NCI-H128 (cell line): ENCODE measurements around the gene APOL2.
"Not testable (repeated sequence)": the region's sequence is repeated elsewhere in the genome, so short reads cannot be mapped to it uniquely, and the experiment has no call there.

Experiments
- DNase-seq: peaks from one replicate; lab custom pipeline; 2025; ENCODE audit not compliant: unreplicated experiment; lab: John Stamatoyannopoulos, UW

The APOL2 gene

DNA sequence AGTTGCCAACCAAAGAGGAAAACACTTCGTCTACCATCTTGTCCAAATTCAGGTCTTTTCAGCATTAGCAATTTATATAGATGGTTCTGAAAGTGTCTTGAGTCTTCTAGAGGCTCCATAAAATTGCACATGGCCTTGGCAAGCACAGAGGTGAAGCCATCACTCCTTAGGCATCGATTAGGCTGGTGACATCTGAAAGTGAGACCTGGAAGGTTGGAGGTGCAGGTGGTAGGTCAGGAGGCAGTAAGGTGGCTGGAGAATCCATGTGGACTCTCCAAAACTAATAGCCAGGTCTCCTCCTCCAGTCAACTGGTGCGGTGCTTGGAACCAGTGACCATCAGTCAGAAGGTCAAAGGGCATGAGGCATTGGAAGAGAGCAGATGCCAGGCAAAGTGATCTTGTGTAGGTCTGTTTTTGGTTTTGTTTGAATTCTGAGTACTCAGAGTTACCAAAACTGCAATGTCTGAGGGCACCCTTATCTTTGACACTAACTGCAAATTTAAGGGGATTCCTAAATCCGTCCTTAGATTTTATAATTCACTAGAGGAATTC lies 6.6 kb upstream of the APOL2 start:
- no peak for DNase-seq

GRCh38 chr22:36244522-36245391 lies 5.4 kb upstream of the APOL2 start:
- no peak for DNase-seq

DNA sequence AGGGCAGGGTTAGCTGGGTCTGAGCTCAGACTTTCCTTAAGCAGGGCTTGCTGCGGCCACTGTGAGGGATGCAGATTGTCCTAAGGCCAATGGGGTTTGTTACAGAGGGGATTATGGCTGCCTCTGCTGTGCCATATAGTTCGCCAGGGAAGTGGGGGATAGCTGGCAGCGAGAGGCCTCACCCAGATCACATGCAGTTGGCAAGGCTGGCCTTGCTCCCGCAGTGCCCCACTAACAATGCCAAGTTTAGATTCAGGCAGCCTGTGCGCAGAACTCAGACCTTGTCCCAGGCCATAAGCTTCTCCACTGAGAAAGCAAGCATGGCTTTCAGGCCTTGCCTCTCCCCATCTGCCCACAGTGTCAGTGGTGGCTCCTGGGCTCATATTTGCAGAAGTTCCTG lies 4.7 kb upstream of the APOL2 start:
- no peak for DNase-seq

GRCh38 chr22:36239150-36239400 lies 252 bp downstream of the APOL2 start:
- no peak for DNase-seq

DNA sequence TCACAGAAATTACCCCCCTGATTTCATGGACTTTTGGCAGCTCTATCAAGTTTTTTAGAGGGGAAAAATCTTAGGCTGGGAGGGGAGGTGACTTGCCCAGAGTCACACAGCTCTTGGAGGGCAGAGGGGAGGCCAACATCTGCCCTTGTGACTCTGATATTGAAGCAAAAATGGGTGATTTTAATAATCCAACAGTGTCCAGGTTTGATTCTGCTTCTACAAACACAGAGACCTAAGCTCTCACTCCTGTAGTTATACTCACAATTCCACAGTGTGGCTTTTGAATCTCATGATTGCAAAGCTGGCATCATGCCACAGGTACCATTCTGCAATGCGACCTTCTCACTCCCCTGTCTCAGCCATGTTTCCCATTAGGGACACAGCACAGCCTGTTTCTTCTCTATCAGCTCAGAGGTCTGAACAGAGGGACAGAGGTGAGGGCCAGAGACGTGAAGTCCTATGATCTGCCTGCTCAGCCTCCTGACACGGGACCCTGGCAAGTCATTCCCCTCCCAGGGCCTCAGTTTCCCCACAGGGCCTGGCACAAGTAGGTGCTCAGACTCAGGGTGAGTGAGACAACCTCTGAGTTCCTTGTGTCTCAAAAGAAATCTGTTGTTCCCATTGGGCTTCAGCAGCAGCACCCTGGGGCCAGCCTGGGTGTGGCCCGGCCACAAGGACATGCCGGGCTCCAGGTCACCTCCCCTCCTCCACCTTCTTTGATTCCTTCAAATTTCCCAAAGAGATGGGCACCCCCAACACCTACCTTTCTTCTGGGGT lies 766 bp downstream of the APOL2 start:
- DNase-seq: peak; percentile 30

GRCh38 chr22:36237462-36238372 lies 1.6 kb downstream of the APOL2 start:
- no peak for DNase-seq

DNA sequence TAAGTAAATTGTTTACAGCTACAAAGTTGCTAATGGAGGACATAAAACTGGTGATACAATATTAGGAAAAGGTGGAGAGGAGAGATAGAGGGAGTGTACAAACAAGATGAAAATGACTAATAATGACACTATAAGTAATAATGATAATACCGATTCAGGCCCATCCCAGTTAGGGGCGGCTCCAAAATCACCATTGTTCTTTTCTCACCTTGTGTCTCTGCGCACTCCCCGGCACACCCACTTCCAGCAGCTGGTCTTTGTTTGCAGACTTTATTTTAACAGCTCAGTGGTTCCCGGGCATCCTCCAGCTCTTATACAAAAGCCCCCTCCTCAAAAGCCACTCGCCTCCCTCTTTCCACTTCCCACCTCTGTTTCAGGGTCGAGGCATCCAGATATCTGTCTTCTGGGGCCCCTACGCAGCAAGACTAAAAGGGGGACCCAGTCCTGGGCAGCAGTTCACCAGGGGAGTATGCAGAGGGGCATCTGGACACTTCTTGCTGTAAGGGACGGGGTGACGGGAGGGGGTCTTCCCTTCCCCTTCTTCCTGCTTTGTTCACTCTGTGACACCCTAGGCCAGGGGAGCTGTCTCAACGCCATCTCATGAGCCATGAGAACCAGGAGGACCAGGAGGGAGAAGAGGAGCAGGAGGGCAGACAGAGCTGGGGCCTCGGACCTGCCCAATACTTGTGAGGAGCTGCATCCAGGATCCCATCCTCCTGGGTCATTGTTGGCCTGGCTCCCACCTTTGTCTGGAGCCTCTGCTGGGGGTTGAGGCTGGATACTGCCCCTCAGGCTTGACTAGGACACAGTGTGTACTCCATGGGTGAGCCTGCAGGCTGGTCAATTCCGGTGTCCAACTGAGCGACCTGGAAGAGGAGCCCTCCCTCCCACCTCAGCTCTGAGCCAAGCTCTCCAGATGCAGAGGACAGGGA lies 2.7 kb downstream of the APOL2 start:
- no peak for DNase-seq

DNA sequence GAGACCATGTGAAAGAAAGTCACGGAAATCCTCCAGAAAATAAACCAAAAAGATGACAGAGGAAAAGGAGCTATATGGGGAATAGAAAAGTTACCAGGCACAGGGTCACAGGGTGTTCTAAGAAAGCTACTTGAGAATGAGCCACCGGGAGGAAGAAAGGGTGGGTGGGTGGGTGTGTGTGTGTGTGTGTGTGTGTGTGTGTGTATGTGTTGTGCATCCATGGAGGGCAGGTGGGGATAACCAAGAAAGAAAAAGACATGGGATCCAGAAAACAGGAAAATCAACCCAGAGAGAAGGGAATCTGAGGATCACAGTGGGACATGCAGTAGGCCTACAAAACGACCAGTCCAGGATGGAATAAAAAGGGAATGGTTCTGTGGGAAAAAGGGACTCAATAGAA lies 3.7 kb downstream of the APOL2 start:
- DNase-seq: no peak

- DNase-seq: no peak
Observed at GRCh38 chr22:36234919-36235318, 4.4 kb downstream of the APOL2 start.

DNA sequence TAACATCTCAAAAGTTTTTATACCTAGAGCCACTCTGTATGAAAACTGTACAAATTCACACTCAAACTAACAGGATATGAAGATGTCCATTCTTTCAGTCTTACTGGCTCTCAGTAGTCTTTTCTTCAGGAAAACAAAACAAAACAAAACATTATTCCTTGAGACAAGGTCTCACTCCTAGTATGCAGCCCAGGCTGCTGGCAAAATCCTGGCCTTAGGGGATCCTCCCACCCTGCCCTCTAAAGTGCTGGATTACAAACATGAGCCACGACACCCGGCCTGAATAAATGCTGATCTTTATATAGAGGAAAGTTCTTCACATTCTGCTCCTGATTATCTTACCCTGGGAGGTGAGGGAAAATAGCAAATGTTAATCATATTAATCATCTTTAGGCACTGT lies 5.1 kb downstream of the APOL2 start:
- DNase-seq: no peak

GRCh38 chr22:36233796-36234195 lies 5.5 kb downstream of the APOL2 start:
- DNase-seq: no peak

DNA sequence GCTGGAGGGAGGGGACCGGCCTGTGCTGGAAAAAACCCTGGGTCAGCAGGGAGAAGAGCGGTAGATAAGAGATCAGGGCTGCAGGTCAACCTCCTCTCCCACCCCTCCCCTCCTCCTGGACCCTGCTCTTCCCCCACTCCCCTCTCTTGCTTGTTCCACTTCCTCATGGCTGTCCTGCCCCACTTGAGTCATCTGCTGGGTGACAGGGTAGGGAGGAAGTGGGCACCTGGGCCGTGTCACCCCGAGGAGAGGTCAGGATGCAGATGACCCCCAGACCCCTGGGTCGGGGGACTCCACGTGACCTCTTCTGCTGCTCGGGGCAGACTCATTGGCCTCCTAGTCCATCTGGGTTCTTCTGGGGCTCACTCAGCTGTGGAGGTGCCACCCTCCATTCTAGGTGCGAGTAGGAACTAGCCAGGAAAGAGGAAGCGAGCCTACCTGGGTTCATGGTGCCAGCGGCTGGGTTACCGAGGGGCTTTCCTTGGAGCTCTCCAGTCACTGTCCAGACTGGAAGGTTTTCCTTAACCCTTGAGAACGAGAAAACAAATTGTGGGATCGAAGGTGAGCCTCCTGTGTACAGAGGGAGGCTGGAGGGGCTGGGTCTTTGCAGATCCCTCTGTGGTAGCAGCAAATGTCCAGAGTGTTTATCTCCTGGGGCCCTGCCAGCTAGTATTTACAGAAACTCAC lies 6.5 kb downstream of the APOL2 start:
- DNase-seq: no peak

- not testable (repeated sequence) for DNase-seq
Observed at GRCh38 chr22:36231051-36231450, 8.3 kb downstream of the APOL2 start.

GRCh38 chr22:36229649-36230048 lies 9.7 kb downstream of the APOL2 start:
- not testable (repeated sequence) for DNase-seq

GRCh38 chr22:36228944-36229343 lies 10.4 kb downstream of the APOL2 start:
- DNase-seq: no peak

GRCh38 chr22:36228369-36228768 lies 11.0 kb downstream of the APOL2 start:
- not testable (repeated sequence) for DNase-seq

- no peak for DNase-seq
Observed at GRCh38 chr22:36227806-36228205, 11.5 kb downstream of the APOL2 start.

DNA sequence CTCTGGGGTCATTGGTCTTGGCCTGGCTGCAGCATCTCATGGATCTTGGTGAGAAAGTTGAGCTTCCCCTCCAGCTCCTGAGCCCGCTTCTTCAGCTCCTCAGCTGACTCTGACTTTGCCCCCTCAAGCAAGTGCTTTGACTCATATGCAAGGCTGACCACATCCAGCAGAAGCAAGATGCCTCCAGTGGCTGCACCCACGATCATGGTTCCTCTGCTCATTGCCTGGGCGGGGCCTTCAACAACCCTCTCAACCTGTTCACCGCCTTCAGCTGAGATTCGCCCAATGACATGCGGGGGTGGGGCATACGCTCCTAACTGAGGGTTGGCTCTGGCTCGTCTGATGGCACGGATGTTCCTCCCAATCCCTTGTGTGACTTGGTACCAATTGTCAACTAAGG lies 11.9 kb downstream of the APOL2 start:
- DNase-seq: no peak

- DNase-seq: no peak
Observed at GRCh38 chr22:36226189-36226588, 13.1 kb downstream of the APOL2 start.
